ENCODE data around the gene OR5C1.
"Not testable (repeated sequence)": the region's sequence is repeated elsewhere in the genome, so short reads cannot be mapped to it uniquely, and the experiment has no call there.

Gene OR5C1

DNA sequence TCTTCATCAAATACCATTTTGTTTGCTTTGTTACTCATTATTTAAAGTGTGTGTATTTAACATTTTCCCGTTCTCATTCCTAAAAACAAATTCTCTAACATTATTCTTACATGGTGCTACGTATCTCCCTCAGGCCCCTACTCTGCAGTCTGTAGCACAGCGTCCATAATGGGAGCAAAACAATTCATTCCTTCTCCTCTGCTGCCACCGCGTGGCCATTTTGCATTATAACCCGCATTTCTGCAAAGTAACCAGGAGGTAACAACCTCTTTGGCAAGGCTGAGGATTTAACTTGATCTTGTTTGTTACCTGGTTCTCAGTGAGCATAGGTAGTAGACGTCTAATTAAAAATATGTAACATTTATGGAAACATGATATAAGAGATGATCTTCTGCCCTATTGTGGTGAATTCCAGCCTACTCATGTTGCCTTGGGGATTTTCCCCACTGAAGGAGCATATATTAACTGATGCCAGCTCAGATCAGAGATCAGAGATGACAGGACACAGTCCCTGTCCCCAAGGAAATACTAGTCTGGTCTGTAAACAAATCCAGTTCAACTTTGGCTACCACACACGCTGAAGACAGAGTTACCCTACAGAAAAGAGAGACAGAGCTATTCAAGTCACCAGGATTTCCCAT is 21.7 kb downstream of the OR5C1 start:
- FAIRE-seq = peak; percentile 92
- peak; percentile 76 for DNase-seq (ENCODE audit: insufficient read length, low spot score)

DNA sequence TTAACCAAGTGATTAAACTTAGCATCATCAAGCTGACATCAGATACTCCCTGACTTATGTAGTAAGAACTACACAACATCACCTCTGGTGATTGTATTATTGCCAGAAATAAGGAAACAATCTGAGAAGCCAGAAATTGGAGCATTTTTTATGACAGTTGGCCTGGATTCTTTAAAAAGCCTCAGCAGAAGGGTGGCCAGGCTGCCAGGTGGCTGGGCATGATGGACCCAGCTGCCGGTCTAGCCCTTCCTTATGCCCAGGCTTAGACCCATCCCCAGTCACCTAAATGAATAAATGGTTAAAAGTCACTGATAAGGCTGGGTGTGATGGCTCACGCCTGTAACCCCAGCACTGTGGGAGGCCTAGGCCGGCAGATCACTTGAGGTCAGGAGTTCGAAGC is 24.0 kb downstream of the OR5C1 start:
- FAIRE-seq (no peak), DNase-seq (ENCODE audit: insufficient read length, low spot score) (no peak)

DNA sequence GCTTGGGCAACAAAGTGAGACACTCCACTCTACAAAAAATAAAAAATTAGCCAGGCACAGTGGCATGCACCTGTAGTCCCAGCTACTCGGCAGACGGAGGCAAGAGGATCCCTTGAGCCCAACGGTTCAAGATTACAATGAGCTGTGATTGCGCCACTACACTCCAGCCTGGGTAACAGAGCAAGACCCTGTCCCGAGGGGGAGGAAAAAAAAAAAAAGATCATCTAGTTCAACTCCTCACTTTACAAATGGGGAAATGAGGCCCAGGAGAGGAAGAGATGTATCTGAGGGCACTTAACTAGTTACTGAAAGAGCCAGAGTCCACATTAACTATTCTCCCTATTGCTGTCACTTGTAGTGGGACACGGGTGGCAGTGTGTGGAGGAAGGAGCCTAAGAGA is 25.8 kb downstream of the OR5C1 start:
- FAIRE-seq = no peak
- no peak for DNase-seq (ENCODE audit: insufficient read length, low spot score)

DNA sequence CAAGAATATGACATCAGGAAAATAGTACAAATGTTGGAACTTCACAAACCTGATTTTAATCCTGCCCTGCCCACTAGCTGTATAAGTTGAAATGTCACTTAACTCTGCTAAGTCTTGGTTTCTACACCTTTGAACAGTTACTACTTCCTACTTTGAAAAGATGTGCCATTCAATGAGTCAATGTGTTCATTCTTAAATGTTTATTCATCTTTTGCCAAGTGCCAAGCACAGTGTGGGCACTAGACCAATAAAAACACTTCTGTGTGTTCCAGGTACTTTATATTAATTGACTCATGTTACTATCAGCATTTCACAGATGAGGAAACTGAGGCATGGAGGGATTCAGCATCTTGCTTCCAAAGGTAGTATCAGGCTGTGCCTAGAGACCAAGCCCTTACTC is 26.8 kb downstream of the OR5C1 start:
- DNase-seq (ENCODE audit: insufficient read length, low spot score) = no peak
- FAIRE-seq = no peak

DNA sequence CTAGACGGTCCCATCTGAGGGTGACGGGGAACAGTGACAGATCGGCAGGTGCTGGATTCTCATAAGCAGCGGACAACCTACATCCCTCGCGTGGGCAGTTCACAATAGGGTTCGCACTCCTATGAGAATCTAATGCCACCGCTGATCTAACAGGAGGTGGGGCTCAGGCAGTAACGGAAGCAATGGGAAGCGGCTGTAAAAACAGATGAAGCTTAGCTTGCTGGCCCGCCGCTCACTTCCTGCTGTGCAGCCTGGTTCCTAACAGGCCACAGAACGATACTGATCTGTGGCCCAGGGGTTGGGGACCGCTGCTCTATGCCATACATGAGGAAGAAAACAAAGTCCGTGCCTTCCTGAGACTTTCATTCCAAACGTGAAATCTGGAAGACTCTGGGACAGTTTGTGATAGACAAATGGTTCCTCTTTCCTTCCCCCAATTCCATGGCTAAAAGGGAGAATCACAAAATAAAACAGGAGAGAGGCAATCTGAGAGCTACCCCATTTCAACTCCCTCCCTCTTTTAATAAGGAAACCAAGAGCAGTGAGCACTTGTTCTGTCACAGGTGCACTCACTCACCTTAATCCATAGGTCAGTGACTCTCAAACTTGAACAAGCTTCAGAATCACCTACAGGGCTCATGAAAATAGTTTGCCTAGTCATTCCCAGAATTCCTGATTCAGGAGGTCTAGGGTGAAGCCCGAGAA is 27.6 kb downstream of the OR5C1 start:
- FAIRE-seq (no peak), DNase-seq (ENCODE audit: insufficient read length, low spot score) (no peak)

DNA sequence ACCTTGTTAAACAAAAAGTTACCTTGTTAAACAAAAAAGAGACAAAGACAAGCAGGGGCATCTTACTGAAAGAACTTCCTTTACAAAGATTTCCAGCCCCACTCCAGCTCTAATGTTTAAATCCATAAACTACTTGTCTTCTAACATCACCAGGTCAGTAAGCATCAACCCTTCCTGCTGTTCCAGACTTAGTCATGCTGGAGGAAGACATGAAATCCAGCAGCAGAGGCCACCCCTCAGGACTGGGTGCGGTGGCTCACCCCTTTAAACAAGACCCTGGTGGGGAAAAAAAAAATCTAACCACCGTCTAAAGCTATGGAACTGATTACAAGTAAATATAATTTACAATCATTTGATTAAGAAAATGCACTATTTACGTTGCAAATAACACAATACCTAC is 30.6 kb downstream of the OR5C1 start:
- FAIRE-seq (no peak), DNase-seq (ENCODE audit: insufficient read length, low spot score) (no peak)

DNA sequence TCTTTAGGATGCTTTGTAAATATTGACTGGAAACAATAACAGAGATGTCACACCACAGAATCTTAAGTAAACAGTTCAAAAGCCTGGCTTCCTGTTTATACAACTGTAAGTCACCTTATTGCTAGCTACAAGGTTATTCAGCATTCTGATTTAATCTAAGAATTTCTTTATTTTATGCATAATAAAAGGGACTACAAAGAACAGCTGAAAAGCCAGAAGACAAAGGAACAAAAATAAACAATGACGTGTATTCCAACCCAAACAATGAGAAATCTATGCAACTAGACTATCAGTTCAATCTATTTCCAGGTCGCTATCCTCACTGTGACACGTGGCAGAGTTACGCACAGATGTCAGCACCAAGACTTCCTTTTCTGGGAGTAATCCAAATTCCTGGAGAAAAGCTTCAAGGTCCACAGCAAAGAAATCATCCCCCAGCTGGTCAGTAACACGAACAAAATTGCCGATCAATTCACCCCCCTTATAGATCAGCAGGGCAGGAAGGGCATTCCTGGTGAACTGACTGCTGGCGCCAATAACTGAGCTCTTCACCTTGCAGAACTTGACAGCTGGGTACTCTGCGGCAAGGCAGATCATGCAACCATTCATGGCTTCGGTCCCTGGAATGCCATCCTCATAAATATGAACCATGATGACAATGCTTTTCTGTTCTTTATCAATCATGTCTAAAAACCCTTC is 31.2 kb downstream of the OR5C1 start:
- no peak for DNase-seq (ENCODE audit: insufficient read length, low spot score)
- no peak for FAIRE-seq

DNA sequence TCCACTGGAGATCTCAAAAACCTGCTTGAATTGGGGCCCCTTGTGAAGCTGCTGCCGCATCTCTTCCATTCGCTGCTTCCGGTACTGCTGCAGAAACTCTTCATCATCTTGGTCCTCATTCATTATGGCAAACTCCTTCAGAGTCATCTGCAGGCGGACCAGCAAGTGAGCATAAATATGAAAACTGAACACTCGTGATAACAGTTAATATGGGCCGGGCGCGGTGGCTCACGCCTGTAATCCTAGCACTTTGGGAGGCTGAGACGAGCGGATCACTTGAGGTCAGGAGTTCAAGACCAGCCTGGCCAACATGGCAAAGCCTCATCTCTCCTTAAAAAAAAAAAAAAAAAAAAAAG is 31.7 kb downstream of the OR5C1 start:
- no peak for DNase-seq (ENCODE audit: insufficient read length, low spot score)
- no peak for FAIRE-seq

DNA sequence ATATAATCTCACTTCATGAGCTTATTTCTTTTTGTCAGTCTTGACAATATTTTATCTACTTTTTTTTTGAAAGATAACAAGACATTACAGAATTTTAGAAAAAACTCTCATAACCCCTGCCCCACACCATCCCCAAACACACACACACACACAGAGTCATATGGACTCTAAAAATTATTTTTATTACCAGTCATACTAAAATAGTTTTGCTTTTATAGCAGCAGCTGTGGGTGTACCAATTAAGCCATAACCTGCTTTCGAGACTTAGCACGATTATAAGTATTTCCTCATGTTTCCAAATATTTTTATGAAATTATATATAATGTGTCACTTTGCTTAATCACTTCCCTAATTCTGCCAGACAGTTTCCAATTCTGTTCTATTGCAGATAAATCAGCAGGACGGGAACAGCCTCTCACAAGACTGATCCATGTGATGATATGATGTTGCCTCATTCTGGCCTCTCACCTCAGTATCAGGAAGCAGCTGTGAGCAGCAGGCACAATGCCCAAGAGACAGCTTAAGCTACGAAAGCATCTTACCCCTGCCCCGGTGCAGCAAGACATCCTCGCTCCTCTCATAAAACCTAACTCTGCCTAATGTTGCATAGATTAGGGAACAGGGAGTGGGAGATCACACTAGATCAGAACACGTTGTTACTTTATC is 32.7 kb downstream of the OR5C1 start:
- DNase-seq (ENCODE audit: insufficient read length, low spot score) = no peak
- no peak for FAIRE-seq

DNA sequence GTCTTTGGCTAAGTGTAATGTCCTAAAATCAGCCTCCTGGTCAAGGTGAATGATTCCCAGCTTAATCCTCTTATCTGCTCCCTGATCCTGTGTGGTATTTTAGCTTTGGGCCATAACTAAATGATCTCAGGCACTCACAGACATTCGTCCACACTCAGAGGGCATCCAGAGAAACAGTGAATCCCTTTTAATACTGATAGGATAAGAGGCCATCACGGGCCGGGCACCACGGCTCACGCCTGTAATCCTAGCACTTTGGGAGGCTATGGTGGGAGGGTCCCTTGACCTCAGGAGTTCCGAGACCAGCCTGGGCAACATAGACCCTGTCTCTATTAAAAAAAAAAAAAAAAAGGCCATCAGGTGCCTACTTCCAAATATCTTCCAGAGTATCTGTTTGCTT is 33.3 kb downstream of the OR5C1 start:
- no peak for FAIRE-seq
- no peak for DNase-seq (ENCODE audit: insufficient read length, low spot score)

DNA sequence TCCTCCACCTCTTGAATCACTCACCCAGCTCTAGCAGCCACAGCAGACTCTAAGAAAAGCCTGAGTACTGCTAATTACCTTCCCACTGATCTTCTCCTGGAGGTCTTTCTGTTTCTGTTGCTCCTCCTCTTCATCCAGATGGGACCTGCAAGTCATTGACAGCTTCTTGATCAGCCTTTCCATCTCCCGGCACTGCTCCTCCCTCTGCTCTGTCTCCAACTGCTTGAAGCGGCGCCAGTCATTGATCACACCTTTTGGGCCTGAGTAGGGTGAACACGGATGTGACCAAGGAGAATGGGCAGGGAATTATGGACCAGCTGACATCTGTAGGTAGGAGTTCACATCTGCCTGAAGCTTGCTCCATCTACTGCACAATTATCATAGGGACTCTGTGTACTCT is 34.2 kb downstream of the OR5C1 start:
- no peak for FAIRE-seq
- DNase-seq (ENCODE audit: insufficient read length, low spot score) = no peak

DNA sequence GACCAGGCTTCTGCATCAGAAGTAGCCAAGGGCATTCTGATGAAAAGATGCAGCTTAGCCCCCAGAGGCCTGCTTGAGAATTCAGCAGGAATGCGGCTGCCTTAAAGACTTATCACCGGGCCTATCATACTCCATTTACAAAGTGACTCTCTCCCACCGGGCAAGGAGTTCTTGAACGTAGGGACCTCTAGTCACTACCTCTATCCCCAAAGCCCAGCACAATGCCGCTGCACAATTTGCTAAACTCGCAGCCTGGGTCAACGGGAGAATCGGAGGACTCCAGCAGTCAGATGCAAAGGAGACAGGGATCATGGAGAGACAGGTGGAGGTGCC is 39.0 kb downstream of the OR5C1 start:
- FAIRE-seq = peak; percentile 58
- DNase-seq (ENCODE audit: insufficient read length, low spot score) = no peak

DNA sequence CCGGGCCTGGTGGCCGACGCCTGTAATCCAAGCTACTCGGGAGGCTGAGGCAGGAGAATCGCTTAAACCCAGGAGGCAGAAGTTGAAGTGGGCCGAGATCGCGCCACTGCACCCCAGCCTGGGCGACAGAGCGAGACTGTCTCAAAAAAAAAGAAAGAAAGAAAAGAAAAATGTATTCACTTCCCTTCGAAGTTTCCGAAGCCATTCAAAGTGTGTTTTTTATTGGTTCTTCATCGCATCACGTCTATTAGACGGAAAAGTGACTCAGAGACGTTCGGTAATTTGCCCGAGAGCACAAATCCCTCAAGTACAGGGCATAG is 40.2 kb downstream of the OR5C1 start:
- FAIRE-seq = not testable (repeated sequence)

DNA sequence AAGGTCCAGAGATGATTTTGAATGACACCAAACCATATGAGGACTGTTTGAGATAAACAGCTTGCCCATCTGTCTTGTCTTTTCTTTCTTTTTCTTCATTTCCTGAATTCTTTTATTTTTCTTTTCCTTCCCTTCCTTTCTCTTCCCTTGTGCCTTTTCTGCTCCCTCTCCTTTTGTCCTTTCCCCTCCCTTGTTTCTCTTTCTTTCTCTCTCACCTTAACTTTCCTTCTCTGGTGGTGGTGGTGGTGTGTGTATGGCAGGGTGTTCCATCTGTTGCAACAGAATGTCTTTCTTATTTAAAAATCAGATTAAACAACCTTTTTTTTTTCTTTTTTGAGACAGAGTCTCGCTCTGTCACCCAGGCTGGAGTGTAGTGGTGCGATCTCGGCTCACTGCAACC is 43.5 kb downstream of the OR5C1 start:
- DNase-seq (ENCODE audit: insufficient read length, low spot score) = no peak
- no peak for FAIRE-seq

More for the DNA sequence above, 40.2 kb downstream of the OR5C1 start:
- DNase-seq (ENCODE audit: insufficient read length, low spot score) = not testable (repeated sequence)

DNA sequence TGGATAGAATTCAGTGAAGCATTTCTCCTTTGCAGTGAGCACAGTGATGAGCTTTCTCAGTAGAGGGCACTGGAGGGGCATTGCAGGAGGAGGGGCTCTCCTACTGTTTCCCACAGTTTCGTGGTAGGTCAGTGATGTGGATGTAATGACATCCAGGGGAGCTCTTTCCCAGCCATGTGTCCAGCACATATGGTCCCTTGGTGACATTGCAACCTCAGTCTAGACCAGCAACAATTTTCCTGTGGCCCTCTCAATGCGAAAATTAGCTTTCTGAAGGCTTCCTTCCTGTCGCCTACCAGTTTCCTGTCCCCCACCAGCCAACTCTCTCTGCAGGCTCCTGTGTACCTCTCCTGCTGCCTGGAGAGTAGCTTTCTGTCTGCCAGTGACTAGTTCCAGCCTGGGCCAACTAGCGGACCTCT is 46.6 kb downstream of the OR5C1 start:
- FAIRE-seq (no peak), DNase-seq (ENCODE audit: insufficient read length, low spot score) (peak; percentile 20)

DNA sequence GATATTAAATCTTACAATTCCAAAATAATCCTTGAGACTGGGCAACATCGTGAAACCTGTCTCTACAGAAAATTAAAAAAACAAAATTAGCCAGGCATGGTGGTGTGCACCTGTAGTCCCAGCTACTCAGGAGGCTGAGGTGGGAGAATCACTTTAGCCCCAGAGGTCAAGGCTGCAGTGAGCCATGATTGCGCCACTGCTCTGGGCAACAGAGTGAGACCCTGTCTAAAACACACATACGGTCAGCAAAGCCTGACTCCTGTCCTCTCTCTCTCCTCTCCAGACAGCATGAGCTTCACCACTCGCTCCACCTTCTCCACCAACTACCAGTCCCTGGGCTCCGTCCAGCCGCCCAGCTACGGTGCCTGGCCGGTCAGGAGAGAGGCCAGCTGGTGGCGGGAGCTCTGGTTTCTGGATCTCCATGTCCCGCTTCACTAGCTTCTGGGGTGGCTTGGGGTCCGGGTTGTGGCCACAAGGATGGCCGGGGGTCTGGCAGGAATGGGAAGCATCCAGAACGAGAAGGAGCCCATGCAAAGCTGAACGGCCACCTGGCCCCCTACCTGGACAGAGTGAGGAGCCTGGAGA is 48.6 kb downstream of the OR5C1 start:
- no peak for FAIRE-seq
- DNase-seq (ENCODE audit: insufficient read length, low spot score) = no peak

DNA sequence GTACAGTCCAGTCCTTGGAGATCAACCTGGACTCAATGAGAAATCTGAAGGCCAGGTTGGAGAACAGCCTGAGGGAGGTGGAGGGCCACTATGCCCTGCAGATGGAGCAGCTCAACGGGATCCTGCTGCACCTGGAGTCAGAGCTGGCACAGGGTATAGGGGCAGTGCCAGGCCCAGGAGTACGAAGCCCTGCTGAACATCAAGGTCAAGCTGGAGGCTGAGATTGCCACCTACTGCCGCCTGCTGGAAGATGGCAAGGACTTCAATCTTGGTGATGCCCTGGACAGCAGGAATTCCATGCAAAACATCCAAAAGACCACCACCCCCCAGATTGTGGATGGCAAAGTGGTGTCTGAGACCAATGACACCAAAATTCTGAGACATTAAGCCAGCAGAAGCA is 49.7 kb downstream of the OR5C1 start:
- not testable (repeated sequence) for FAIRE-seq; DNase-seq (ENCODE audit: insufficient read length, low spot score)

All from GM19239 (cell line).